Measurements from ENCODE around the gene ATP6V1F.

The ATP6V1F gene

DNA sequence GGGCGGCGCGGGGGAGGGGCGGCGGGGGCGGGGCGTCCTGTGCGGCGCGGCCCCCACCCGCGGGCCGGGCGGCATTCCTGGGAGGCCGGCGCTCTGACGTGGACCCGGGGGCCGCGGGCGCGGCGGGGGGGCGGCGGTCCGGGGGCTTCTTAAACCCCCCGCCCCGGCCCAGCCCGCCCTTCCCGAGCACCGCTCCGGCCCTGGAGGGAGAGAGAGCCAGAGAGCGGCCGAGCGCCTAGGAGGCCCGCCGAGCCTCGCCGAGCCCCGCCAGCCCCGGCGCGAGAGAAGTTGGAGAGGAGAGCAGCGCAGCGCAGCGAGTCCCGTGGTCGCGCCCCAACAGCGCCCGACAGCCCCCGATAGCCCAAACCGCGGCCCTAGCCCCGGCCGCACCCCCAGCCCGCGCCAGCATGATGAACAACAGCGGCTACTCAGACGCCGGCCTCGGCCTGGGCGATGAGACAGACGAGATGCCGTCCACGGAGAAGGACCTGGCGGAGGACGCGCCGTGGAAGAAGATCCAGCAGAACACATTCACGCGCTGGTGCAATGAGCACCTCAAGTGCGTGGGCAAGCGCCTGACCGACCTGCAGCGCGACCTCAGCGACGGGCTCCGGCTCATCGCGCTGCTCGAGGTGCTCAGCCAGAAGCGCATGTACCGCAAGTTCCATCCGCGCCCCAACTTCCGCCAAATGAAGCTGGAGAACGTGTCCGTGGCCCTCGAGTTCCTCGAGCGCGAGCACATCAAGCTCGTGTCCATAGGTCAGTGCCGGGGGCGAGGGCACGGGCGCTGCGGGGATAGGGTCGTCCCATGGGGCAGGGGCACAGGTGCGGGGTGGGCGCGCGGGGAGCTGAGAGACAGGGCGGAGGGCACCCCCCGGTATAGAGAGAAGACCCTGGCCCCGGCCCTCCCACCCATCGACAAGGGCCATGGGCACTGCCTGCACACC lies 32.2 kb upstream of the ATP6V1F start, which contains the start of gene FLNC:
Gene FLNC (plus strand): TSS at position 176 of the 947 bp plus-strand sequence. CDS start 232 bp downstream, at position 408.
- Histone ChIP-seq H3K27me3 (ENCODE audit: low read depth, low read length) (peaks cover 4% of the 10 kb centered on the region), H3K27ac (ENCODE audit: low read length) (peak within 1 kb of the TSS; percentile 84), H3K9me3 (ENCODE audit: control insufficient read depth in 1 of 2, low read length in 2 of 2) (no peaks in the 10 kb centered on the region), H3K36me3 (ENCODE audit: control insufficient read depth in 1 of 2, insufficient read depth in 2 of 2, low read length in 2 of 2) (peaks cover under 1 to 5% of the 10 kb centered on the region in 2 donors), H3K4me1 (ENCODE audit: control insufficient read depth in 1 of 2, insufficient read depth in 2 of 2, low read length in 2 of 2) (peaks cover 4 to 30% of the 10 kb centered on the region in 2 donors), H3K4me3 (ENCODE audit: low read depth in 1 of 2, low read length in 2 of 2) (peak within 1 kb of the TSS; percentile 67 to 76)

DNA sequence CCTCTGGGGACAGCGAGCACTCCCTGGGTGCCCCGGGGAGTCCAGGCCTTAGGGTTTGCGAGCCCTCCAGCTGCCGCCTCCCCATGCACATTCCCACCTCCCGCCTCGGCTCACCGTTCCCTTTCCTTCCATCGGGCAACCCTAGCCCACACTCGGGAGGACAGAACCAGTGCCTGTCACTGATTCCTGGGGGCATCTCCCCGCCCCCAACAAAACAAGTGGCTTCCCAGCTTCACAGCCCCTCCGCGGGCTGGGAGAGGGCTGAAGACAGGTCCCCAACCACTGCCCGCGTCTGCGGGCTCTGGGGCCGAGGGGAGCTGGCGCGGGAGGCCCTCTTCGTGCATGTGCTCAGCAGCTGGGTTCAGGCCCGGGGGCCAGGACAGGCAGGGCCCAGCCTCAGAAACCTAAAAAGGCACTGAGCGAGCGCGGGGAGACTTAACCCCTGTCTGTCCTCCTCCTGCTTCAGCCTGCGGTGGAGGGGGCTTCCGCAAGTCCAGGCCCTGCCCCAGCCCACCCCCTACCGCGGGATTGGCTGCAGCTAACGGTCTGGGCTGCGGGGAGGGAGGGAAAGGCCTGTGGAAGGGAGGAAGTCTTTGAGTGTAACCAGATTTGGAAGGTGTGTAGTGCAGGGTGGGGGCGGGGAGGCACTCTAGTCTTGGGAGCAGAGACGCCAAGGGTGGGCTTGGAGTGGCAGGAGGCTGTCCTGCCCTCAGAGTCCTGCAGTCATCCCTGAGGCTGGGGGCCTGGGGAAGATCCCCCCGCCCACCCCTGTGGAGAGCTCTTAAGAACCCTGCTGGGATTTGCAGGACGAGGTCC lies 31.3 kb upstream of the ATP6V1F start:
- peak overlapping the region; percentile 84 for H3K27ac ChIP-seq (ENCODE audit: low read length)
- H3K27me3 ChIP-seq (ENCODE audit: low read depth, low read length), result peaks cover 4% of the 10 kb centered on the region
- H3K4me3 ChIP-seq (ENCODE audit: low read depth in 1 of 2, low read length in 2 of 2), result peak overlapping the region; percentile 67 to 76
- peaks cover 4 to 39% of the 10 kb centered on the region in 2 donors for H3K4me1 ChIP-seq (ENCODE audit: control insufficient read depth in 1 of 2, insufficient read depth in 2 of 2, low read length in 2 of 2)
- H3K9me3 ChIP-seq (ENCODE audit: control insufficient read depth in 1 of 2, low read length in 2 of 2), result no peaks in the 10 kb centered on the region
- H3K36me3 ChIP-seq (ENCODE audit: control insufficient read depth in 1 of 2, insufficient read depth in 2 of 2, low read length in 2 of 2), result peaks cover 8 to 14% of the 10 kb centered on the region in 2 donors

DNA sequence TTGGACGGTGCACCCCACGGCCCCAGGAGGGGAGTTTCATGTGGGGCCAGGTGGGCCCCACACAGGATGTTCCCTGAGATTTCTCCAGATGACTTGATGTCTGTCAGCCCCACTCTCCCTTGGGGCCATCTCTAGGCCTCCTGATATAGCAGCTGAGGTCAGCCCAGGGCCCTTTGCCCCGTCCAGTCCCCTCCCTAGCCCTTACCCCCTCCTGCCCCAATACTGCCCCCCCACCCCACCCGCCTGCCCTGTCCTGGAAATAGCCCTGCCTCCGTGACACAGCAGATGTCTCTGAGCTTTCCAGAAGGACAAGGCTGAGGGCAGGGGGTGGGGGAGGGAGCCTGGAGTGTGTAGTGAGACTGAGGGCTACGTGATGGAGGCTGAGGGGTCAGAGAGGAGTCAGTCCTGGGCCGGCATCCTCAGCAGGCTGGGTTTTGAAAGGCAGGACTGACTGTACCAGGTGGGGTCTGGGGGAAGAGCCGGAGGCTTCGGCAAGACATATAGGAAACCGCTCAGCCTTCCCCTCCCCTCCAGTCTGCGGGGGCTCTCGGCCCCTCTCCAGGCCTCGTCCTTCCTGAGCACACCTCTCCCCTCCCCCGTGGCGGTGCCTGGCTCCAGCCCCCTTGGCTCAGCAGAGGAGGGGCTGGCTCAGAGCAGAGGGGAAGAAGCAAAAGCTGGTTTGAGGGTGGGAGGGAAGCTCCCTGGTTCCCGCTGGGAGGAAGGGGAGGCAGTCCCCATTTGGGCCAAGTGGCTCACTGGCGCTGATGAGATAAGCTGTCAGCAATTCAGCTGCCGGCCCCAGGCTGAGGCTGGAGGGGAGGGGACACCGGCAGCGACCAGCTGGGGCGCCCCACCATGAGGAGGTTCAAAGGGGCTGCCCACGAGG lies 30.4 kb upstream of the ATP6V1F start:
- Histone ChIP-seq H3K36me3 (ENCODE audit: control insufficient read depth in 1 of 2, insufficient read depth in 2 of 2, low read length in 2 of 2) (peaks cover 10 to 21% of the 10 kb centered on the region in 2 donors), H3K4me3 (ENCODE audit: low read depth in 1 of 2, low read length in 2 of 2) (peak overlapping the region; percentile 67 to 76), H3K4me1 (ENCODE audit: control insufficient read depth in 1 of 2, insufficient read depth in 2 of 2, low read length in 2 of 2) (peaks cover 4 to 44% of the 10 kb centered on the region in 2 donors), H3K27ac (ENCODE audit: low read length) (peak overlapping the region; percentile 90), H3K27me3 (ENCODE audit: low read depth, low read length) (peaks cover 4% of the 10 kb centered on the region), H3K9me3 (ENCODE audit: control insufficient read depth in 1 of 2, low read length in 2 of 2) (no peaks in the 10 kb centered on the region)

DNA sequence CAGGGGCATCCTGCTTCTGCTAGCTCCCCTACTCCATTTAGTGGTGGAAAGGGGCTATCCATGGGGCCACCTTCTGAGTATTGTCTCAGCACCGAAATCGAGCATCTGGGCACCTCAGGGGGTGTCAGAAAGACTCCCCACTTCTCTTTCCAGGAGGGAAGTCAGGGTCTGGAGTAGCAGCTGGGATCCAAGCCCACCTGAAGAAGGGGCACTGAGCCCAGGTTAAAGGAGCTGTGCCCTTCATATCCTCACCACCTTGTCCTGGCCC lies 29.8 kb upstream of the ATP6V1F start:
- peaks cover 13 to 27% of the 10 kb centered on the region in 2 donors for H3K36me3 ChIP-seq (ENCODE audit: control insufficient read depth in 1 of 2, insufficient read depth in 2 of 2, low read length in 2 of 2)
- peak overlapping the region; percentile 90 for H3K27ac ChIP-seq (ENCODE audit: low read length)
- peak overlapping the region; percentile 67 to 76 for H3K4me3 ChIP-seq (ENCODE audit: low read depth in 1 of 2, low read length in 2 of 2)
- no peaks in the 10 kb centered on the region for H3K9me3 ChIP-seq (ENCODE audit: control insufficient read depth in 1 of 2, low read length in 2 of 2)
- peaks cover 4 to 44% of the 10 kb centered on the region in 2 donors for H3K4me1 ChIP-seq (ENCODE audit: control insufficient read depth in 1 of 2, insufficient read depth in 2 of 2, low read length in 2 of 2)
- peaks cover 4% of the 10 kb centered on the region for H3K27me3 ChIP-seq (ENCODE audit: low read depth, low read length)

DNA sequence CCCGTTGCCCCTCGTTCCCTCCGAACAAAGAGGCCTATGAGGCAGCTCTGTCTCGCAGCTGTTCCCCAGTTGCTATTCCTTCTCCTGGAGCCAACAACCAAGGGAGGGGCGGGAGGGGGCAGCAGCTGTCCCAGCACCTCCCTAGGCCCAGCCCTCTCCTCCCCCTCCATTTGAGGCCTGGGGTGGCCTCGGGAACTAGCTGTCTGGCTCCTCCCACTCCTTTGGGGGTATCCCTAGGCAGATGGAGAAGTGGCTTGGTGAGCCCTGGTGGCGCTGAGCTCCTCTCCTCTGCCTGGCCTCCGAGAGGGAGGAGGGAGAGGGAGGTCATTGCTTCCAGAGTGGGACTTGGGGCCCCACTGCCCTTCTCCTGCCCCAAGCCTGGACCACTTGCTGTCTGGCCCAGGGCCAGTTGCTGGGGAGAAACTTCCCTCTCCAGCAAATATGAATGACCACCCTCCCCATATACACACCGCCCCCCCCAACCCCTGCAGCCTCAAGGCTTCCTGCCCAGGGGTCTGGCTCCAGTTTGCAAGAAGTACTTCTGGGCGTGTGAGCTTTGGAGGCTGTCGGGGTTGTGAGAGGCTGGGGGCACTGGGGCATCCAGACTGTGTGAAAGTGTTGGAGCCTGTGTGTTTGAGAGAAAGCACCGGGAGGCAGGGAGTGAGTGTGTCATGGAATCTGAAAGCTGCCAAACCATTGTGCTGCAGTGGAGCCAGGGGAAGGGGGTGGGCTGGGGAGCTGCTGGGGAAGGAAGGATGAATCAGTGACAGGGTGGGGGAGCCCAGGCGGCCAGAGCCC lies 29.3 kb upstream of the ATP6V1F start:
- peaks cover 4% of the 10 kb centered on the region for H3K27me3 ChIP-seq (ENCODE audit: low read depth, low read length)
- peaks cover 18 to 32% of the 10 kb centered on the region in 2 donors for H3K36me3 ChIP-seq (ENCODE audit: control insufficient read depth in 1 of 2, insufficient read depth in 2 of 2, low read length in 2 of 2)
- H3K9me3 ChIP-seq (ENCODE audit: control insufficient read depth in 1 of 2, low read length in 2 of 2), result no peaks in the 10 kb centered on the region
- H3K4me3 ChIP-seq (ENCODE audit: low read depth in 1 of 2, low read length in 2 of 2), result peak overlapping the region; percentile 67 to 76
- H3K4me1 ChIP-seq (ENCODE audit: control insufficient read depth in 1 of 2, insufficient read depth in 2 of 2, low read length in 2 of 2), result peaks cover 3 to 44% of the 10 kb centered on the region in 2 donors
- H3K27ac ChIP-seq (ENCODE audit: low read length), result peak overlapping the region; percentile 90

DNA sequence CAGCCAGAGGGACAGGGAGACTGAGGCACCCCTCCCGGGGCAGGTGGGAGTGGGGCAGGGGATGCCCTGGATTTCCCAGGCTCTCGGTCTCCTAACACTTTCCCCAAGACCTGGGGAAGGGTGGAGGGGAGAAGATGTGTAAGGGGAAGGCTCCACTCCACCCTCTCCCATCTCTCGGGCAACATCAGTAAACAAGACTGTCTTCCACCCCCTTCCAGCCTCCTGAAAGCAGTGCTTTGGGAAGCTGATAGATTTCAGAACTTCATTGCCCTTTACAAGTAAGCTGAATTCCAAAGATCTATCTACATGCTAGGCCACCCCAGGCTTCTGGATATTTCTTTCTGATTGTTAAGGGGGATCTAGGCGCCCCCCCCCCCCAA lies 28.7 kb upstream of the ATP6V1F start:
- Histone ChIP-seq H3K9me3 (ENCODE audit: control insufficient read depth in 1 of 2, low read length in 2 of 2) (no peaks in the 10 kb centered on the region), H3K4me3 (ENCODE audit: low read depth in 1 of 2, low read length in 2 of 2) (peak overlapping the region; percentile 19 to 76), H3K27me3 (ENCODE audit: low read depth, low read length) (peaks cover 4% of the 10 kb centered on the region), H3K4me1 (ENCODE audit: control insufficient read depth in 1 of 2, insufficient read depth in 2 of 2, low read length in 2 of 2) (peaks cover 0 to 44% of the 10 kb centered on the region in 2 donors), H3K36me3 (ENCODE audit: control insufficient read depth in 1 of 2, insufficient read depth in 2 of 2, low read length in 2 of 2) (peaks cover 23 to 38% of the 10 kb centered on the region in 2 donors), H3K27ac (ENCODE audit: low read length) (no peak overlapping the region)

DNA sequence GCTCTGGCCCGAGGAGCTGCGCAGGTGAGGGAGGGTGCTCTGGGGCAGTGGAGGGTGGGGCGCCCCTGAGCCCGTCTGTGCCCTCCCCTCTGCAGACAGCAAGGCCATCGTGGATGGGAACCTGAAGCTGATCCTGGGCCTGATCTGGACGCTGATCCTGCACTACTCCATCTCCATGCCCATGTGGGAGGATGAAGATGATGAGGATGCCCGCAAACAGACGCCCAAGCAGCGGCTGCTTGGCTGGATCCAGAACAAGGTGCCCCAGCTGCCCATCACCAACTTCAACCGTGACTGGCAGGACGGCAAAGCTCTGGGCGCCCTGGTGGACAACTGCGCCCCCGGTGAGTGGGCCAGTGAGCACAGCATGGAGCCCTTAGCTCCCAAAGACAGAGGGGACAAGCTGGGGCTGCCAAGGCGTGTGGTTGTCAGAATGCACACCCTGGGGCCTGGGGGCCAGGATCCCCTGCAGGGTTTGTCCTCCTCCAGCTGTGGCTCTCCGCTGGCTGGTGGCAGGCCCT lies 27.4 kb upstream of the ATP6V1F start:
- H3K27me3 ChIP-seq (ENCODE audit: low read depth, low read length), result no peaks in the 10 kb centered on the region
- peaks cover 0 to 36% of the 10 kb centered on the region in 2 donors for H3K4me1 ChIP-seq (ENCODE audit: control insufficient read depth in 1 of 2, insufficient read depth in 2 of 2, low read length in 2 of 2)
- peaks cover 34 to 52% of the 10 kb centered on the region in 2 donors for H3K36me3 ChIP-seq (ENCODE audit: control insufficient read depth in 1 of 2, insufficient read depth in 2 of 2, low read length in 2 of 2)
- H3K9me3 ChIP-seq (ENCODE audit: control insufficient read depth in 1 of 2, low read length in 2 of 2), result no peaks in the 10 kb centered on the region
- peak overlapping the region; percentile 58 for H3K27ac ChIP-seq (ENCODE audit: low read length)
- peak overlapping the region in 1 of 2 donors; percentile 37 for H3K4me3 ChIP-seq (ENCODE audit: low read depth in 1 of 2, low read length in 2 of 2)

DNA sequence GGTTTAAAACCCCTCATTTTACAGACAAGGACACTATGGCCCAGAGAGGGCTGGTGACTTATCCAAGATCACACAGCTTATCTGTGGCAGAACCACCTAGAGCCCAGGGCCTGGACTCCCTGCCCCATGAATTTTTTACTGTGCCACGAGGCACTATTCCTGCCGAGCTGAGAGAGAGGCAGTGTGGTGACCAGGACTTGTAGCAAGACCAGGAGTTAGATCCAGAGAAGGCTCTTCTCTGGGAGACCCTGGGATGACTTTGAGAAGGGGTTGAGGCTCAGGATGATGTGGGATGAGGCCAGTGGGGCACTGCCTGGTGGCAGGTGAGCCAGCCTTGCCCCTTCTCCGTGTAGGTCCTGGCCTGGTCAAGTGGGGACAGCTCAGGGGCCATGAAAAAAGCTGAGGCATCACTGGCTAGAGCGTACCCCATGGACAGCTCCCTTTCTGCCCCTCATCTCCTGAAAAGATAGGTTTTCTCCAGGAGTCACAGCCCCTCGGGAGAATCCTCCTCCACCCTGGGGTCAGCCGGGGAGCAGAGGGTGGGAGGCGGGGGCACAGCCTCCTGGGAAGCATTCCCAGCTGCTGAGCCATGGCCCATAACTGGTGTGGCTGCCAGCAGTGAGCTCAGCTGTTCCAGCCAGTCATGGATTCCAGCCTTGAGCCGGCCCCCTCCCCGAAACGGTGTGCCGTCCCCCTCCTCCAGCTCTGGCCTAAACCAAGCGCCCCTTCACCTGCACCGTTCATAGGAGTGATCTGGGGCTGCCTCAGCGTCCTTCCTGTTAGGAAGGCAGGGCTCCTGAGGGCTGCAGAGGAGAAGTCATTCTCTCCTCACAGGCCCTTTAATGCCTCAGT lies 26.6 kb upstream of the ATP6V1F start:
- Histone ChIP-seq H3K9me3 (ENCODE audit: control insufficient read depth in 1 of 2, low read length in 2 of 2) (no peaks in the 10 kb centered on the region), H3K4me1 (ENCODE audit: control insufficient read depth in 1 of 2, insufficient read depth in 2 of 2, low read length in 2 of 2) (peaks cover 0 to 32% of the 10 kb centered on the region in 2 donors), H3K27me3 (ENCODE audit: low read depth, low read length) (no peaks in the 10 kb centered on the region), H3K4me3 (ENCODE audit: low read depth in 1 of 2, low read length in 2 of 2) (peak overlapping the region in 1 of 2 donors; percentile 37), H3K36me3 (ENCODE audit: control insufficient read depth in 1 of 2, insufficient read depth in 2 of 2, low read length in 2 of 2) (peaks cover 37 to 59% of the 10 kb centered on the region in 2 donors), H3K27ac (ENCODE audit: low read length) (peak overlapping the region; percentile 72)

DNA sequence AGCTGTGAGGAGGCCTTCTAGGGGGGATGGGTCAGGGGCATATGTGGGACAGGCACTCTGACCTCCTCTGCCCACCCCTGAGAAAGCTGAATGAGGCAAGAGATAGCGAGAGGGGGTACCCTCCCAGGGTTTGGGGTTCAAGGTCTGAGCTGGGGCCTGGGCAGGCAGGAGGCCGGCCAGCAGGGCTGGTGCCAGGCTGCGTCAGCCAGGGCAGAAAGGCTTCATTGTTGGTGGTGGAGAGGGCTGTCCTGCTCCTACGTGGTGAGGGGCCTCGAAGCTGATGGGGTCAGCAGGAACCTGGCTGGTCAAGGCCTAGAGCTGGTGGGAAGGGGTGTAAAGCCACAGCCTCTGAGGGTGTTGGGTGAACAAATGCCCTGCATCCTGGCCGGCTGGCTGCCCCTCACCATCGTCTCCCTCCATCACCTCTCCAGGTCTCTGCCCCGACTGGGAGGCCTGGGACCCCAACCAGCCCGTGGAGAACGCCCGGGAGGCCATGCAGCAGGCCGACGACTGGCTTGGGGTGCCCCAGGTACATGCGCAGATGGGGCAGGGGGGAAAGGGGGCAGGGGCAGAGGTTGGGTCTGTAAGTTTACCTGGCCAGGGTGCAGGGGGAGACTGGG lies 25.8 kb upstream of the ATP6V1F start:
- H3K27ac ChIP-seq (ENCODE audit: low read length), result peak overlapping the region; percentile 72
- peaks cover 40 to 67% of the 10 kb centered on the region in 2 donors for H3K36me3 ChIP-seq (ENCODE audit: control insufficient read depth in 1 of 2, insufficient read depth in 2 of 2, low read length in 2 of 2)
- H3K4me3 ChIP-seq (ENCODE audit: low read depth in 1 of 2, low read length in 2 of 2), result peak overlapping the region in 1 of 2 donors; percentile 17
- peaks cover 0 to 32% of the 10 kb centered on the region in 2 donors for H3K4me1 ChIP-seq (ENCODE audit: control insufficient read depth in 1 of 2, insufficient read depth in 2 of 2, low read length in 2 of 2)
- H3K27me3 ChIP-seq (ENCODE audit: low read depth, low read length), result no peaks in the 10 kb centered on the region
- H3K9me3 ChIP-seq (ENCODE audit: control insufficient read depth in 1 of 2, low read length in 2 of 2), result no peaks in the 10 kb centered on the region

Data from muscle layer of duodenum (tissue), 2 donors.